HepG2 (cell line): ENCODE measurements around the gene MCEE. TPM values are rescaled to one million over a fixed set of nuclear protein-coding genes. Genes with fewer than 3 reads are reported as not detected.

Source experiments
- ARNT ChIP-seq: fragments of 450-650 bp; IDR thresholded peaks from 2 replicates; pipeline ENCODE4 v1.6.1; 2017
- ASH2L ChIP-seq: fragments of 300-600, 200-600 bp; sonication (generic); IDR thresholded peaks from 2 replicates; pipeline ENCODE4 v1.7.0; 2017; ENCODE audit warnings: low read depth, mild to moderate bottlenecking, moderate library complexity, mixed read lengths, low read length; ENCODE audit not compliant: insufficient read length
- CEBPG ChIP-seq: IDR thresholded peaks from 2 replicates; pipeline ENCODE4 v1.6.1; 2016
- GLMP ChIP-seq: sonication (generic); formaldehyde crosslinking; IDR thresholded peaks from 2 replicates; pipeline ENCODE4 v1.9.0; 2021; ENCODE audit warnings: missing genetic modification reagents, mild to moderate bottlenecking, borderline replicate concordance
- HMG20B ChIP-seq: conservative IDR thresholded peaks from 2 replicates; pipeline ENCODE4 v1.6.1; 2016; ENCODE audit warnings: missing genetic modification reagents, missing compliant biosample characterization
- MED8 ChIP-seq: sonication (generic); formaldehyde crosslinking; IDR thresholded peaks from 2 replicates; pipeline ENCODE4 v1.8.1; 2023; ENCODE audit warnings: mild to moderate bottlenecking, missing genetic modification reagents; ENCODE audit not compliant: insufficient replicate concordance
- MIER2 ChIP-seq: IDR thresholded peaks from 2 replicates; pipeline ENCODE4 v1.6.1; 2016; ENCODE audit warnings: missing biosample characterization, missing genetic modification reagents
- MYNN ChIP-seq: sonication (generic); formaldehyde crosslinking; IDR thresholded peaks from 2 replicates; pipeline ENCODE4 v1.4.0; 2020; ENCODE audit warnings: mild to moderate bottlenecking, low read depth, missing genetic modification reagents
- NFE2L1 ChIP-seq: sonication (generic); formaldehyde crosslinking; IDR thresholded peaks from 2 replicates; pipeline ENCODE4 v1.4.0; 2020; ENCODE audit warnings: missing genetic modification reagents, mild to moderate bottlenecking, borderline replicate concordance
- NFYC ChIP-seq: IDR thresholded peaks from 2 replicates; pipeline ENCODE4 v1.6.1; 2016; ENCODE audit warnings: missing genetic modification reagents, missing compliant biosample characterization
- NR2C2 ChIP-seq: sonication (generic); formaldehyde crosslinking; IDR thresholded peaks from 2 replicates; pipeline ENCODE4 v1.4.0; 2020; ENCODE audit warnings: missing genetic modification reagents, mild to moderate bottlenecking, moderate library complexity, borderline replicate concordance
- PCBP1 ChIP-seq: fragments of 200-400 bp; formaldehyde crosslinking; IDR thresholded peaks from 2 replicates; pipeline ENCODE4 v1.6.1; 2017; ENCODE audit warnings: mild to moderate bottlenecking, low read depth, low read length, borderline replicate concordance
- STAT5B ChIP-seq: sonication (generic); formaldehyde crosslinking; IDR thresholded peaks from 2 replicates; pipeline ENCODE4 v1.4.0; 2020; ENCODE audit warnings: missing genetic modification reagents
- USF2 ChIP-seq, 2 experiments: sonication (generic) in 1 of 2; formaldehyde crosslinking in 1 of 2; IDR thresholded peaks; 2 replicates each; pipeline versions ENCODE4 v1.5.1 to v1.6.1; 2011 to 2020; ENCODE audit warnings: borderline replicate concordance in 1 of 2, low read depth in 1 of 2, low read length in 1 of 2, mild to moderate bottlenecking in 1 of 2, missing genetic modification reagents in 1 of 2, moderate library complexity in 1 of 2
- ZMYM4 ChIP-seq: sonication (generic); formaldehyde crosslinking; IDR thresholded peaks from 2 replicates; pipeline ENCODE4 v1.8.1; 2023; ENCODE audit warnings: mild to moderate bottlenecking, missing genetic modification reagents
- ZNF614 ChIP-seq: IDR thresholded peaks from 2 replicates; pipeline ENCODE4 v1.6.1; 2018; ENCODE audit warnings: missing biosample characterization, missing genetic modification reagents, inconsistent platforms, borderline replicate concordance
- polyA plus RNA-seq, 8 experiments: library from polyadenylated mRNA; depleted of rRNA in 3 of 8; stranded (reverse) in 7 of 8; unstranded in 1 of 8; fragments of >200 nt; fragmentation: Illumina TruSeq in 4 of 8; extraction: Trizol in 4 of 8; gene quantifications; 2 replicates each; pipeline versions ENCODE4 v1.2.1 to v1.2.3, GENCODE V29; 2011 to 2016; ENCODE audit warnings: low read depth in 4 of 8, missing spikeins in 1 of 8, mixed read lengths in 1 of 8; ENCODE audit not compliant: insufficient read depth in 1 of 8
- total RNA-seq, 5 experiments: library from RNA; depleted of rRNA; stranded (reverse); fragments of >200 nt; fragmentation: Illumina TruSeq; extraction: Trizol; gene quantifications; 2 replicates each; pipeline ENCODE4 v1.2.3, GENCODE V29; 2016; ENCODE audit warnings: low read depth in 1 of 5
- TF ChIP-seq, protein P1 (sequence below): sonication (generic); formaldehyde crosslinking; IDR thresholded peaks from 2 replicates; pipeline ENCODE4 v1.8.0; 2022; ENCODE audit warnings: mild to moderate bottlenecking, missing genetic modification reagents
- TF ChIP-seq, protein P2 (sequence below): sonication (generic); formaldehyde crosslinking; IDR thresholded peaks from 2 replicates; pipeline ENCODE4 v1.8.1; 2023; ENCODE audit warnings: mild to moderate bottlenecking, inconsistent platforms, moderate library complexity, missing genetic modification reagents, borderline replicate concordance
- TF ChIP-seq, protein P3 (sequence below), 2 experiments: fragments of 450-650 bp in 1 of 2; sonication (generic) in 1 of 2; formaldehyde crosslinking; IDR thresholded peaks; 2 replicates each; pipeline versions ENCODE4 v1.5.0 to v1.8.0; 2020 to 2022; ENCODE audit warnings: mild to moderate bottlenecking in 1 of 2, missing genetic modification reagents in 1 of 2

MCEE gene
- total and polyA plus RNA-seq, 2 of the 13 experiments (the other 11 are each of a cell fraction or from before 2014, with no cell fraction given) = 32.0 to 66.9 TPM

DNA sequence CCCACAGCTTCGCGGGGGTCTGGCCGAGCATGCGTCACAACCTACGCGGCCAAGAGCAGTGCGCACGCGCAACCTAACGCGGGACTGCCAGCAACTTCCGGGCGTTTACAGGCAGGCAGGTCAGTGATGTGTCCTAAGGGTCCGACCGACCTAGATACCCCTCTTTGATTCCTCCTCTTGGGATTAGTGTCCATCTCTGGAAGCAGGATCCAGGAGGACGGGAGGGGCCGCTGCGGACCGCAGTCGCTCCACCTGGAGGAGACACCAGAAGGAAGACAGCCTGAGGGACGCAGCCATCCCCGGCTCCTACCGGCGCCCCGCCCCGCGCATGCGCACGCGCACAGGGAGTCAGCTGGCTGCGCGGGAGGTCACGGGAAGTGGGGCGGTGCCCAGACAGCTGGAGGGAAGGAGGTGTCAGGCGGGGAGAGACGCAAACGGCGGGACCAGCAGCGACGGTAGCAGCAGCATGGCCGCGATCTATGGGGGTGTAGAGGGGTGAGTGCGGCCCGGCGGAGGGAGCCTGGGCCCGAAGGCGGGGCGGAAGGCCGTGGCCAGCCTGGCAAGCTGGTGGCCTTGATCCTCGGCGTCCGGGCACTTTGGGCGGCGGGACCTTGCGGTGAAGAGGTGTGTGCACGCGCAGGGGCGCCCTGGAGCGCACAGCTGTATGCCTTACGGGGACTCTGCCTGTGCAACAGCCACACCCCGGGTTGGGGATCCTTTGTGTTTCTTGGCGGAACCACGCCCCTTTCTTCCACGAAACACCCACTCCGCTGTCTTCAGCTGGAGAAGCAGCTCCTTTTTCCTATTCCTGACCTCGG lies 61.6 kb downstream of the MCEE start, which contains the start of gene NAGK (continued):
- peak; percentile 65 for TF ChIP-seq USF2 (IDR thresholded peaks at IDR 0.05; ENCODE audit: low read depth, low read length)
- TF ChIP-seq USF2 (CRISPR knock-in tag; IDR thresholded peaks at IDR 0.05; ENCODE audit: borderline replicate concordance) = peak; percentile 83; the same call in 1 of the 2 replicates
- peak; percentile 94 for TF ChIP-seq STAT5B (CRISPR knock-in tag)
- TF ChIP-seq, protein P1, sequence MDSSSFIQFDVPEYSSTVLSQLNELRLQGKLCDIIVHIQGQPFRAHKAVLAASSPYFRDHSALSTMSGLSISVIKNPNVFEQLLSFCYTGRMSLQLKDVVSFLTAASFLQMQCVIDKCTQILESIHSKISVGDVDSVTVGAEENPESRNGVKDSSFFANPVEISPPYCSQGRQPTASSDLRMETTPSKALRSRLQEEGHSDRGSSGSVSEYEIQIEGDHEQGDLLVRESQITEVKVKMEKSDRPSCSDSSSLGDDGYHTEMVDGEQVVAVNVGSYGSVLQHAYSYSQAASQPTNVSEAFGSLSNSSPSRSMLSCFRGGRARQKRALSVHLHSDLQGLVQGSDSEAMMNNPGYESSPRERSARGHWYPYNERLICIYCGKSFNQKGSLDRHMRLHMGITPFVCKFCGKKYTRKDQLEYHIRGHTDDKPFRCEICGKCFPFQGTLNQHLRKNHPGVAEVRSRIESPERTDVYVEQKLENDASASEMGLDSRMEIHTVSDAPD (CRISPR knock-in tag) = peak; percentile 87; the same call in 1 of the 2 replicates
- TF ChIP-seq ARNT = no peak
- peak; percentile 57; the same call in 1 of the 2 replicates for TF ChIP-seq HMG20B (CRISPR knock-in tag)
- no peak; the same call in 1 of the 2 replicates for TF ChIP-seq MYNN (CRISPR knock-in tag)
- TF ChIP-seq NR2C2 (CRISPR knock-in tag) = peak; percentile 93
- TF ChIP-seq MED8 (CRISPR knock-in tag) = peak; percentile 93
- no peak for TF ChIP-seq PCBP1
- TF ChIP-seq ASH2L = peak; percentile 94
- peak; percentile 96; the same call in 1 of the 2 replicates for TF ChIP-seq ZNF614 (CRISPR knock-in tag)
- peak; percentile 66; the same call in 1 of the 2 replicates for TF ChIP-seq CEBPG
- TF ChIP-seq NFYC (CRISPR knock-in tag) = peak; percentile 61
- no peak for TF ChIP-seq GLMP (CRISPR knock-in tag)
- TF ChIP-seq MIER2 (CRISPR knock-in tag) = no peak; the same call in 1 of the 2 replicates
- TF ChIP-seq, protein P2, sequence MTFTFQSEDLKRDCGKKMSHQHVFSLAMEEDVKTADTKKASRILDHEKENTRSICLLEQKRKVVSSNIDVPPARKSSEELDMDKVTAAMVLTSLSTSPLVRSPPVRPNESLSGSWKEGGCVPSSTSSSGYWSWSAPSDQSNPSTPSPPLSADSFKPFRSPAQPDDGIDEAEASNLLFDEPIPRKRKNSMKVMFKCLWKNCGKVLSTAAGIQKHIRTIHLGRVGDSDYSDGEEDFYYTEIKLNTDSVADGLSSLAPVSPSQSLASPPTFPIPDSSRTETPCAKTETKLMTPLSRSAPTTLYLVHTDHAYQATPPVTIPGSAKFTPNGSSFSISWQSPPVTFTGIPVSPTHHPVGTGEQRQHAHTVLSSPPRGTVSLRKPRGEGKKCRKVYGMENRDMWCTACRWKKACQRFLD (CRISPR knock-in tag) = peak; percentile 98; the same call in 1 of the 2 replicates
- TF ChIP-seq, protein P3, sequence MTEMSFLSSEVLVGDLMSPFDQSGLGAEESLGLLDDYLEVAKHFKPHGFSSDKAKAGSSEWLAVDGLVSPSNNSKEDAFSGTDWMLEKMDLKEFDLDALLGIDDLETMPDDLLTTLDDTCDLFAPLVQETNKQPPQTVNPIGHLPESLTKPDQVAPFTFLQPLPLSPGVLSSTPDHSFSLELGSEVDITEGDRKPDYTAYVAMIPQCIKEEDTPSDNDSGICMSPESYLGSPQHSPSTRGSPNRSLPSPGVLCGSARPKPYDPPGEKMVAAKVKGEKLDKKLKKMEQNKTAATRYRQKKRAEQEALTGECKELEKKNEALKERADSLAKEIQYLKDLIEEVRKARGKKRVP (CRISPR knock-in tag; IDR thresholded peaks at IDR 0.05) = peak in 1 of 2 experiments; percentile 75; a peak in 2 of 4 replicates
- TF ChIP-seq NFE2L1 (CRISPR knock-in tag) = no peak
- peak; percentile 88 for TF ChIP-seq ZMYM4 (CRISPR knock-in tag)
